ENCODE measurements around the gene GRM4.

The GRM4 gene

GRCh38 chr6:33980176-33981175 lies 165.4 kb downstream of the GRM4 start:
- no peak for DNase-seq (ENCODE audit: low read depth in 2 of 2)

- no peak for DNase-seq (ENCODE audit: low read depth in 2 of 2)
These were observed 166.1 kb downstream of the GRM4 start for GRCh38 chr6:33979750-33980149.

GRCh38 chr6:33978412-33979150 lies 167.3 kb downstream of the GRM4 start:
- DNase-seq (ENCODE audit: low read depth in 2 of 2), result no peak

GRCh38 chr6:33977606-33978411 lies 168.1 kb downstream of the GRM4 start:
- no peak for DNase-seq (ENCODE audit: low read depth in 2 of 2)

GRCh38 chr6:33976437-33977360 lies 169.2 kb downstream of the GRM4 start:
- no peak for DNase-seq (ENCODE audit: low read depth in 2 of 2)

GRCh38 chr6:33975661-33976436 lies 170.0 kb downstream of the GRM4 start:
- no peak for DNase-seq (ENCODE audit: low read depth in 2 of 2)

- no peak for DNase-seq (ENCODE audit: low read depth in 2 of 2)
These were observed 171.4 kb downstream of the GRM4 start for GRCh38 chr6:33974471-33974870.

GRCh38 chr6:33974030-33974429 lies 171.9 kb downstream of the GRM4 start:
- no peak for DNase-seq (ENCODE audit: low read depth in 2 of 2)

- no peak for DNase-seq (ENCODE audit: low read depth in 2 of 2)
These were observed 174.3 kb downstream of the GRM4 start for GRCh38 chr6:33971580-33971979.

Data from stimulated activated CD8-positive, alpha-beta memory T cell treated with anti-CD3 and anti-CD28 coated beads, Interleukin-7, amount 100 ng/mL, for 1 hour (primary cell).